DMS114 treated with DMSO at 0.1 percent for 48 hours (cell line): ENCODE data around the gene RNF8.
"Not testable (repeated sequence)": the region's sequence is repeated elsewhere in the genome, so short reads cannot be mapped to it uniquely, and the experiment has no call there.

Experiments
- DNase-seq: peaks from one replicate; lab custom pipeline; 2025; ENCODE audit not compliant: unreplicated experiment; lab: John Stamatoyannopoulos, UW

The RNF8 gene

GRCh38 chr6:37321101-37321500, 32.7 kb upstream of the RNF8 start:
- DNase-seq = no peak

- no peak for DNase-seq
Observed at GRCh38 chr6:37321516-37322415, 32.0 kb upstream of the RNF8 start.

- no peak for DNase-seq
Observed at GRCh38 chr6:37323580-37323979, 30.2 kb upstream of the RNF8 start.

GRCh38 chr6:37324131-37325033, 29.4 kb upstream of the RNF8 start:
- no peak for DNase-seq

GRCh38 chr6:37330345-37330744, 23.4 kb upstream of the RNF8 start:
- DNase-seq = not testable (repeated sequence)

- no peak for DNase-seq
Observed at GRCh38 chr6:37331047-37331446, 22.7 kb upstream of the RNF8 start.

- no peak for DNase-seq
Observed at GRCh38 chr6:37332894-37333293, 20.9 kb upstream of the RNF8 start.

GRCh38 chr6:37334047-37334446, 19.7 kb upstream of the RNF8 start:
- DNase-seq = no peak

GRCh38 chr6:37338317-37338716, 15.5 kb upstream of the RNF8 start:
- not testable (repeated sequence) for DNase-seq

- DNase-seq = no peak
Observed at GRCh38 chr6:37338745-37339255, 15.0 kb upstream of the RNF8 start.

- DNase-seq = no peak
Observed at GRCh38 chr6:37339741-37340638, 13.8 kb upstream of the RNF8 start.

GRCh38 chr6:37340639-37340943, 13.2 kb upstream of the RNF8 start:
- DNase-seq = no peak

- DNase-seq = no peak
Observed at GRCh38 chr6:37343248-37343647, 10.5 kb upstream of the RNF8 start.

GRCh38 chr6:37344308-37344707, 9.5 kb upstream of the RNF8 start:
- no peak for DNase-seq

GRCh38 chr6:37345804-37346203, 8.0 kb upstream of the RNF8 start:
- DNase-seq = not testable (repeated sequence)

- DNase-seq = no peak
Observed at GRCh38 chr6:37347177-37347576, 6.6 kb upstream of the RNF8 start.

- no peak for DNase-seq
Observed at GRCh38 chr6:37347670-37348111, 6.1 kb upstream of the RNF8 start.

- no peak for DNase-seq
Observed at GRCh38 chr6:37351027-37351426, 2.8 kb upstream of the RNF8 start.

GRCh38 chr6:37352384-37352783, 1.4 kb upstream of the RNF8 start:
- no peak for DNase-seq

- no peak for DNase-seq
Observed at GRCh38 chr6:37354526-37355384, 972 bp downstream of the RNF8 start.
